HepG2 (cell line): ENCODE measurements around the gene ZDHHC8. TPM values are rescaled to one million over a fixed set of nuclear protein-coding genes. Genes with fewer than 3 reads are reported as not detected.
A peak's percentile ranks its signal among the peaks of the same experiment; 100 is the strongest.

Source experiments
- AKNA ChIP-seq: sonication (generic); formaldehyde crosslinking; IDR thresholded peaks from 2 replicates; pipeline ENCODE4 v1.4.0; 2020; ENCODE audit warnings: missing genetic modification reagents, borderline replicate concordance
- ARHGAP35 ChIP-seq: sonication (generic); formaldehyde crosslinking; IDR thresholded peaks from 2 replicates; pipeline ENCODE4 v1.9.0; 2022; ENCODE audit warnings: mild to moderate bottlenecking, inconsistent platforms, moderate library complexity, missing genetic modification reagents, borderline replicate concordance
- ATAD3A ChIP-seq: sonication (generic); formaldehyde crosslinking; IDR thresholded peaks from 2 replicates; pipeline ENCODE4 v1.4.0; 2020; ENCODE audit warnings: missing genetic modification reagents
- CBX1 ChIP-seq: IDR thresholded peaks from one replicate; pipeline ENCODE4 v1.6.1; 2016; ENCODE audit warnings: antibody characterized with exemption, low read depth
- DDIT3 ChIP-seq: sonication (generic); formaldehyde crosslinking; IDR thresholded peaks from 2 replicates; pipeline ENCODE4 v1.4.0; 2020; ENCODE audit warnings: mild to moderate bottlenecking, missing genetic modification reagents
- HMGA1 ChIP-seq: sonication (generic); formaldehyde crosslinking; conservative IDR thresholded peaks from 2 replicates; pipeline ENCODE4 v1.4.0; 2020; ENCODE audit warnings: missing genetic modification reagents
- KAT7 ChIP-seq: IDR thresholded peaks from 2 replicates; pipeline ENCODE4 v1.6.1; 2018; ENCODE audit warnings: borderline replicate concordance, missing compliant biosample characterization
- MTF2 ChIP-seq: sonication (generic); formaldehyde crosslinking; IDR thresholded peaks from 2 replicates; pipeline ENCODE4 v1.5.0; 2020; ENCODE audit warnings: missing genetic modification reagents, borderline replicate concordance
- NFATC3 ChIP-seq: sonication (generic); formaldehyde crosslinking; IDR thresholded peaks from 2 replicates; pipeline ENCODE4 v1.5.1; 2020; ENCODE audit warnings: mild to moderate bottlenecking, missing genetic modification reagents
- PHF21A ChIP-seq: sonication (generic); formaldehyde crosslinking; IDR thresholded peaks from 2 replicates; pipeline ENCODE4 v1.5.0; 2020; ENCODE audit warnings: mild to moderate bottlenecking, missing genetic modification reagents
- ZNF430 ChIP-seq: sonication (generic); formaldehyde crosslinking; IDR thresholded peaks from 2 replicates; pipeline ENCODE4 v1.9.0; 2021; ENCODE audit warnings: mild to moderate bottlenecking, missing genetic modification reagents
- ZNF629 ChIP-seq: sonication (generic); formaldehyde crosslinking; conservative IDR thresholded peaks from 2 replicates; pipeline ENCODE4 v1.5.0; 2020; ENCODE audit warnings: missing genetic modification reagents
- ZNF781 ChIP-seq: sonication (generic); formaldehyde crosslinking; IDR thresholded peaks from 2 replicates; pipeline ENCODE4 v1.5.1; 2020; ENCODE audit warnings: borderline replicate concordance, mild to moderate bottlenecking, missing genetic modification reagents; ENCODE audit errors: not compliant biosample characterization
- ZXDC ChIP-seq: sonication (generic); formaldehyde crosslinking; IDR thresholded peaks from 2 replicates; pipeline ENCODE4 v1.5.0; 2020; ENCODE audit warnings: mild to moderate bottlenecking, missing genetic modification reagents
- polyA plus RNA-seq, 8 experiments: library from polyadenylated mRNA; depleted of rRNA in 3 of 8; stranded (reverse) in 7 of 8; unstranded in 1 of 8; fragments of >200 nt; fragmentation: Illumina TruSeq in 4 of 8; extraction: Trizol in 4 of 8; gene quantifications; 2 replicates each; pipeline versions ENCODE4 v1.2.1 to v1.2.3, GENCODE V29; 2011 to 2016; ENCODE audit warnings: low read depth in 4 of 8, missing spikeins in 1 of 8, mixed read lengths in 1 of 8; ENCODE audit not compliant: insufficient read depth in 1 of 8
- total RNA-seq, 5 experiments: library from RNA; depleted of rRNA; stranded (reverse); fragments of >200 nt; fragmentation: Illumina TruSeq; extraction: Trizol; gene quantifications; 2 replicates each; pipeline ENCODE4 v1.2.3, GENCODE V29; 2016; ENCODE audit warnings: low read depth in 1 of 5
- TF ChIP-seq, protein P1 (sequence below): sonication (generic); formaldehyde crosslinking; IDR thresholded peaks from 2 replicates; pipeline ENCODE4 v1.5.0; 2020; ENCODE audit warnings: mild to moderate bottlenecking, missing genetic modification reagents, borderline replicate concordance
- TF ChIP-seq, protein P2 (sequence below): sonication (generic); formaldehyde crosslinking; IDR thresholded peaks from 2 replicates; pipeline ENCODE4 v1.4.0; 2020; ENCODE audit warnings: missing genetic modification reagents

The ZDHHC8 gene
- total and polyA plus RNA-seq, 2 of the 13 experiments (the other 11 are each of a cell fraction or from before 2014, with no cell fraction given), result 7.5 to 21.3 TPM

DNA sequence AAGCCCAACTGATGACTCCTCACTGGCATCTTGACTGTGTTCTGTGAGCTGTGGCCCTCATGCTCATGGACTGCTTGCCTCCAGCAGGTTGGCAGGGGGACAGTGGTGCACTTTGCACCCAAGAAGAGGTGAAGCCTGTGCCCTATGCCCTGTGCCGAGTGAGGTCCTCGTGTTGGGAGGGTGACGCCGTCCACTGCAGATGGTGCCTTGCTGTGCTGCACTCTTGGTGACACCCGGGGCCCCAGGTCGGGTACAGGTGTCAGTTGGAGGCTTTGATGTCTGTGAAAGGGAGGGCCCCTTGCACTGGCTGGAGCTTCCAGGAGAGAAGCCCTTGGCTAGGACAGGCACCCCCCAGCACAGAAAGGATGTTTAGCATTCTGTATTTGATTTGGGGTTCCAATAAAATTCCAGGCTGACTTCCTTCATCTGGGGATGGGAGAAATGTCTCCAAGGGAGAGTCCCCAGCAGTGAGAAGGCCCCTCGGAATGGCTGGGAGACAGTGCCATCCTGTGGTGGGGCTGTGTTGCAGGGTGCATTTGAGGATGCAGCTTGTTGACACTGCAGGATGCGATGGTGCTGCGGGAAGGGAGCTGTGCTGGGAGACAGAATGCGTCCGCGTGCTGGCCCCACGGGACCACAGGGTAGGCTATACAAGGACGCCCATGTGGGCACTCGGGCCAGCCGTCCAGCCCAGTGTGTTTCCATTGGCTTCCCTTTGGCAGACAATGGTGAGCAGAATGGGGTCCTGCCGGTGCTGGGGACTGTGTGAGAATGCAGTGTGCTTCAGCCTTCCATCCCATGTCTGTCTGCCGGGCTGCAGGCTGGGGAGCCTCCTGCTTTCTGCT is 2.5 kb upstream of the ZDHHC8 start (continued):
- no peak for TF ChIP-seq HMGA1 (CRISPR knock-in tag)
- TF ChIP-seq, protein P1, sequence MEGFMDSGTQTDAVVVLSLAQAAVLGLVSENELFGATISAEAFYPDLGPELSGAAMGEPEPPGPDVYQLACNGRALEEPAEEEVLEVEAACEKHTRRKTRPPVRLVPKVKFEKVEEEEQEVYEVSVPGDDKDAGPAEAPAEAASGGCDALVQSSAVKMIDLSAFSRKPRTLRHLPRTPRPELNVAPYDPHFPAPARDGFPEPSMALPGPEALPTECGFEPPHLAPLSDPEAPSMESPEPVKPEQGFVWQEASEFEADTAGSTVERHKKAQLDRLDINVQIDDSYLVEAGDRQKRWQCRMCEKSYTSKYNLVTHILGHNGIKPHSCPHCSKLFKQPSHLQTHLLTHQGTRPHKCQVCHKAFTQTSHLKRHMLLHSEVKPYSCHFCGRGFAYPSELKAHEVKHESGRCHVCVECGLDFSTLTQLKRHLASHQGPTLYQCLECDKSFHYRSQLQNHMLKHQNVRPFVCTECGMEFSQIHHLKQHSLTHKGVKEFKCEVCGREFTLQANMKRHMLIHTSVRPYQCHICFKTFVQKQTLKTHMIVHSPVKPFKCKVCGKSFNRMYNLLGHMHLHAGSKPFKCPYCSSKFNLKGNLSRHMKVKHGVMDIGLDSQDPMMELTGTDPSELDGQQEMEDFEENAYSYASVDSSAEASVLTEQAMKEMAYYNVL (CRISPR knock-in tag), result 0 out of 2 replicates have a peak, but pooled peaks have one; percentile 57
- no peak for TF ChIP-seq ZXDC (CRISPR knock-in tag)
- TF ChIP-seq ZNF781 (CRISPR knock-in tag), result no peak
- TF ChIP-seq DDIT3 (CRISPR knock-in tag), result no peak
- no peak for TF ChIP-seq NFATC3 (CRISPR knock-in tag)
- TF ChIP-seq ARHGAP35, result no peak
- TF ChIP-seq KAT7, result no peak
- no peak for TF ChIP-seq AKNA (CRISPR knock-in tag)
- peak; percentile 41; the same call in 1 of the 2 replicates for TF ChIP-seq PHF21A
- TF ChIP-seq ZNF430, result no peak
- TF ChIP-seq CBX1, result no peak
- TF ChIP-seq, protein P2, sequence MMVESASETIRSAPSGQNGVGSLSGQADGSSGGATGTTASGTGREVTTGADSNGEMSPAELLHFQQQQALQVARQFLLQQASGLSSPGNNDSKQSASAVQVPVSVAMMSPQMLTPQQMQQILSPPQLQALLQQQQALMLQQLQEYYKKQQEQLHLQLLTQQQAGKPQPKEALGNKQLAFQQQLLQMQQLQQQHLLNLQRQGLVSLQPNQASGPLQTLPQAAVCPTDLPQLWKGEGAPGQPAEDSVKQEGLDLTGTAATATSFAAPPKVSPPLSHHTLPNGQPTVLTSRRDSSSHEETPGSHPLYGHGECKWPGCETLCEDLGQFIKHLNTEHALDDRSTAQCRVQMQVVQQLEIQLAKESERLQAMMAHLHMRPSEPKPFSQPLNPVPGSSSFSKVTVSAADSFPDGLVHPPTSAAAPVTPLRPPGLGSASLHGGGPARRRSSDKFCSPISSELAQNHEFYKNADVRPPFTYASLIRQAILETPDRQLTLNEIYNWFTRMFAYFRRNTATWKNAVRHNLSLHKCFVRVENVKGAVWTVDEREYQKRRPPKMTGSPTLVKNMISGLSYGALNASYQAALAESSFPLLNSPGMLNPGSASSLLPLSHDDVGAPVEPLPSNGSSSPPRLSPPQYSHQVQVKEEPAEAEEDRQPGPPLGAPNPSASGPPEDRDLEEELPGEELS (CRISPR knock-in tag), result 0 out of 2 replicates have a peak, but pooled peaks have one; percentile 27
- peak; percentile 20; the same call in 1 of the 2 replicates for TF ChIP-seq ZNF629 (CRISPR knock-in tag)
- TF ChIP-seq MTF2 (CRISPR knock-in tag), result no peak
- no peak for TF ChIP-seq ATAD3A (CRISPR knock-in tag)
